ENCODE measurements around the gene SMPDL3B. TPM values are rescaled to one million over a fixed set of nuclear protein-coding genes. Genes with fewer than 3 reads are reported as not detected.

The SMPDL3B gene
- total RNA-seq, 6 experiments from 2014 or later: 0.14 to 1.1 (median 0.49) TPM; not detected in 2

- Histone ChIP-seq H3K4me1 (no peaks in the 10 kb centered on the region), H3K27me3 (no peaks in the 10 kb centered on the region), H3K9me3 (no peaks in the 10 kb centered on the region), H3K27ac (no peak overlapping the region), H3K36me3 (peaks cover 0 to 58% (median 25%) of the 10 kb centered on the region in 4 donors), H3K4me3 (no peak overlapping the region)
- intact Hi-C loops (cut with DNase I): no loop called here
- 76% methylated on average over 3 of the region's 3 CpGs for WGBS (ENCODE audit: insufficient coverage, low coverage, low lambda C conversion rate, missing lambda C conversion rate)
- TF ChIP-seq CTCF (IDR thresholded peaks at IDR 0.05): no peak
- TF ChIP-seq POLR2A (IDR thresholded peaks at IDR 0.05): no peak
- ATAC-seq: no peak
- DNase-seq: no peak
Observed at GRCh38 chr1:27894521-27894920, 40.3 kb upstream of the SMPDL3B start.

- ATAC-seq (no peak), DNase-seq (no peak)
- H3K27ac ChIP-seq: no peak overlapping the region
- intact Hi-C loops (cut with DNase I): no loop called here
- peaks cover 0 to 12% (median 0%) of the 10 kb centered on the region in 4 donors for H3K4me1 ChIP-seq
- H3K27me3 ChIP-seq: no peaks in the 10 kb centered on the region
- peaks cover 0 to 57% (median 14%) of the 10 kb centered on the region in 4 donors for H3K36me3 ChIP-seq
- no peak overlapping the region for H3K4me3 ChIP-seq
- H3K9me3 ChIP-seq: no peaks in the 10 kb centered on the region
- 89% methylated on average over 2 of the region's 2 CpGs for WGBS (ENCODE audit: insufficient coverage, low coverage, low lambda C conversion rate, missing lambda C conversion rate)
- TF ChIP-seq POLR2A (IDR thresholded peaks at IDR 0.05) (no peak), CTCF (IDR thresholded peaks at IDR 0.05) (no peak)
Observed at GRCh38 chr1:27906759-27907158, 28.0 kb upstream of the SMPDL3B start.

- H3K9me3 ChIP-seq: no peaks in the 10 kb centered on the region
- H3K36me3 ChIP-seq: peaks cover 0 to 20% (median 3%) of the 10 kb centered on the region in 4 donors
- no CpG with 5 or more reads among the region's 1 CpG for WGBS (ENCODE audit: insufficient coverage, low coverage, low lambda C conversion rate, missing lambda C conversion rate)
- H3K27ac ChIP-seq: no peak overlapping the region
- DNase-seq (no peak), ATAC-seq (no peak)
- H3K4me1 ChIP-seq: peaks cover 0 to 6% (median 0%) of the 10 kb centered on the region in 4 donors
- no peak overlapping the region for H3K4me3 ChIP-seq
- intact Hi-C loops (cut with DNase I): no loop called here
- no peaks in the 10 kb centered on the region for H3K27me3 ChIP-seq
- TF ChIP-seq CTCF (IDR thresholded peaks at IDR 0.05): no peak
- no peak for TF ChIP-seq POLR2A (IDR thresholded peaks at IDR 0.05)
Observed at GRCh38 chr1:27912429-27912828, 22.4 kb upstream of the SMPDL3B start.

GRCh38 chr1:27915082-27915575, 19.7 kb upstream of the SMPDL3B start:
- Histone ChIP-seq H3K27ac (peak overlapping the region in 1 of 3 donors; percentile 49), H3K4me1 (peaks cover 0 to 6% (median 0%) of the 10 kb centered on the region in 4 donors), H3K4me3 (peak overlapping the region in 1 of 3 donors; percentile 76), H3K27me3 (no peaks in the 10 kb centered on the region), H3K9me3 (no peaks in the 10 kb centered on the region), H3K36me3 (peaks cover 0 to 6% (median 2%) of the 10 kb centered on the region in 4 donors)
- ATAC-seq (no peak), DNase-seq (no peak)
- intact Hi-C loops (cut with DNase I): no loop called here
- WGBS (ENCODE audit: insufficient coverage, low coverage, low lambda C conversion rate, missing lambda C conversion rate): 62% methylated on average over 4 of the region's 7 CpGs
- no peak for TF ChIP-seq POLR2A (IDR thresholded peaks at IDR 0.05)
- TF ChIP-seq CTCF (IDR thresholded peaks at IDR 0.05): no peak

Measured in right lobe of liver (tissue), 6 donors.